ENCODE results near the gene DCDC2C. TPM values are rescaled to one million over a fixed set of nuclear protein-coding genes. Genes with fewer than 3 reads are reported as not detected.

Gene DCDC2C
- total RNA-seq, 1 experiment from 2014 or later, result not detected

GRCh38 chr2:3729055-3729448, 25.7 kb downstream of the DCDC2C start:
- no peak for ATAC-seq

GRCh38 chr2:3729786-3730185, 26.4 kb downstream of the DCDC2C start:
- intact Hi-C loops (cut with micrococcal nuclease), result loop anchor here (2.0 kb wide), 1 partner anchor 75 kb away; no protein-coding TSS in a partner anchor
- H3K9ac ChIP-seq (ENCODE audit: low read length), result no peak overlapping the region
- H2AFZ ChIP-seq (ENCODE audit: low read length), result no peak overlapping the region
- no peaks in the 10 kb centered on the region for H3K36me3 ChIP-seq (ENCODE audit: low read depth, low read length)
- no peak overlapping the region for H3K27ac ChIP-seq (ENCODE audit: low read length)
- no TSS peak for BruUV-seq (replicated peaks)
- H3K79me2 ChIP-seq (ENCODE audit: low read length), result no peaks in the 10 kb centered on the region
- H3K9me3 ChIP-seq (ENCODE audit: low read length), result no peaks in the 10 kb centered on the region
- peaks cover 6% of the 10 kb centered on the region; the same call in 1 of the 2 replicates for H3K4me1 ChIP-seq (ENCODE audit: insufficient read depth, low read length)
- TF ChIP-seq EZH2 (IDR thresholded peaks at IDR 0.05; ENCODE audit: low read length, unreplicated experiment) (no peak), EZH2phosphoT487 (IDR thresholded peaks at IDR 0.05; ENCODE audit: borderline replicate concordance, low read length) (no peak), CTCF (conservative IDR thresholded peaks at IDR 0.05; ENCODE audit: low read depth, low read length) (no peak)
- POLR2A ChIA-PET (ENCODE audit: unreplicated experiment), result no interaction called here
- H4K20me1 ChIP-seq (ENCODE audit: low read length), result no peaks in the 10 kb centered on the region
- H3K27me3 ChIP-seq (ENCODE audit: low read length), result peaks cover 39% of the 10 kb centered on the region
- H3F3A ChIP-seq (ENCODE audit: low read length, unreplicated experiment), result no peaks in the 10 kb centered on the region
- ATAC-seq, result no peak
- DNase-seq, result no peak
- no peak overlapping the region for H3K4me2 ChIP-seq (ENCODE audit: low read length)
- H3K9me2 ChIP-seq (replicated peaks; ENCODE audit: low read length), result no peaks in the 10 kb centered on the region
- no peak overlapping the region for H3K4me3 ChIP-seq (ENCODE audit: low read length)
- CTCF ChIA-PET, result interaction anchor here (0.6 to 0.7 kb wide), 2 partner anchors 56 to 78 kb away, joined by 3 to 4 read pairs; no protein-coding TSS in a partner anchor

More at GRCh38 chr2:3729055-3729448, 25.7 kb downstream of the DCDC2C start:
- Histone ChIP-seq H3K9me2 (replicated peaks; ENCODE audit: low read length) (no peaks in the 10 kb centered on the region), H3K79me2 (ENCODE audit: low read length) (no peaks in the 10 kb centered on the region), H3K9me3 (ENCODE audit: low read length) (no peaks in the 10 kb centered on the region), H3K27ac (ENCODE audit: low read length) (no peak overlapping the region), H3F3A (ENCODE audit: low read length, unreplicated experiment) (no peaks in the 10 kb centered on the region), H2AFZ (ENCODE audit: low read length) (no peak overlapping the region), H3K4me3 (ENCODE audit: low read length) (no peak overlapping the region), H3K9ac (ENCODE audit: low read length) (no peak overlapping the region), H4K20me1 (ENCODE audit: low read length) (no peaks in the 10 kb centered on the region), H3K4me2 (ENCODE audit: low read length) (no peak overlapping the region), H3K36me3 (ENCODE audit: low read depth, low read length) (no peaks in the 10 kb centered on the region), H3K4me1 (ENCODE audit: insufficient read depth, low read length) (peaks cover 6% of the 10 kb centered on the region; the same call in 1 of the 2 replicates), H3K27me3 (ENCODE audit: low read length) (peaks cover 39% of the 10 kb centered on the region)
- DNase-seq, result no peak
- no TSS peak for BruUV-seq (replicated peaks)
- ChIA-PET POLR2A (ENCODE audit: unreplicated experiment) (no interaction called here), CTCF (no interaction called here)
- intact Hi-C loops (cut with micrococcal nuclease), result loop anchor here (2.0 kb wide), 1 partner anchor 76 kb away; no protein-coding TSS in a partner anchor
- TF ChIP-seq EZH2phosphoT487 (IDR thresholded peaks at IDR 0.05; ENCODE audit: borderline replicate concordance, low read length), result no peak
- no peak for TF ChIP-seq CTCF (conservative IDR thresholded peaks at IDR 0.05; ENCODE audit: low read depth, low read length)
- TF ChIP-seq EZH2 (IDR thresholded peaks at IDR 0.05; ENCODE audit: low read length, unreplicated experiment), result no peak

- no peaks in the 10 kb centered on the region for H3K79me2 ChIP-seq (ENCODE audit: low read length)
- H3K4me3 ChIP-seq (ENCODE audit: low read length), result no peak overlapping the region
- no peaks in the 10 kb centered on the region for H3K9me3 ChIP-seq (ENCODE audit: low read length)
- no peak overlapping the region for H2AFZ ChIP-seq (ENCODE audit: low read length)
- ATAC-seq, result peak; percentile 52
- peaks cover 6% of the 10 kb centered on the region; the same call in 1 of the 2 replicates for H3K4me1 ChIP-seq (ENCODE audit: insufficient read depth, low read length)
- intact Hi-C loops (cut with micrococcal nuclease), result no loop called here
- ChIA-PET POLR2A (ENCODE audit: unreplicated experiment) (no interaction called here), CTCF (interaction anchor here (0.6 to 0.7 kb wide), 2 partner anchors 55 to 77 kb away, joined by 3 to 4 read pairs; no protein-coding TSS in a partner anchor)
- no peak overlapping the region for H3K9ac ChIP-seq (ENCODE audit: low read length)
- TF ChIP-seq EZH2 (IDR thresholded peaks at IDR 0.05; ENCODE audit: low read length, unreplicated experiment), result no peak
- no peak for TF ChIP-seq EZH2phosphoT487 (IDR thresholded peaks at IDR 0.05; ENCODE audit: borderline replicate concordance, low read length)
- no peak for TF ChIP-seq CTCF (conservative IDR thresholded peaks at IDR 0.05; ENCODE audit: low read depth, low read length)
- no peaks in the 10 kb centered on the region for H3K9me2 ChIP-seq (replicated peaks; ENCODE audit: low read length)
- no peaks in the 10 kb centered on the region for H3F3A ChIP-seq (ENCODE audit: low read length, unreplicated experiment)
- no TSS peak for BruUV-seq (replicated peaks)
- H4K20me1 ChIP-seq (ENCODE audit: low read length), result no peaks in the 10 kb centered on the region
- H3K4me2 ChIP-seq (ENCODE audit: low read length), result 0 out of 2 replicates have a peak overlapping the region, but pooled peaks have one; percentile 3
- H3K36me3 ChIP-seq (ENCODE audit: low read depth, low read length), result no peaks in the 10 kb centered on the region
- peak; percentile 88 for DNase-seq
- H3K27me3 ChIP-seq (ENCODE audit: low read length), result peaks cover 43% of the 10 kb centered on the region
- H3K27ac ChIP-seq (ENCODE audit: low read length), result no peak overlapping the region
Measured at GRCh38 chr2:3730646-3731045, 27.3 kb downstream of the DCDC2C start.
